Sigmoid colon (tissue), 7 donors: ENCODE results near the gene PDE2A. TPM values are rescaled to one million over a fixed set of nuclear protein-coding genes. Genes with fewer than 3 reads are reported as not detected.

ENCODE experiments used
- DNase-seq: peaks from one replicate; pipeline ENCODE4 v3.0.0-alpha.2; 2019
- H3K27ac ChIP-seq, 4 donors: fragments of 200-600 bp; sonication (generic); one replicate each; pipeline ENCODE4 v1.5.1; 2016 to 2019; ENCODE audit warnings: mild to moderate bottlenecking in 1 of 4
- H3K27me3 ChIP-seq, 3 donors: fragments of 200-600 bp; sonication (generic); one replicate each; pipeline ENCODE4 v1.5.1; 2019; ENCODE audit warnings: mild to moderate bottlenecking in 1 of 3
- H3K36me3 ChIP-seq, 4 donors: fragments of 200-600 bp; sonication (generic); one replicate each; pipeline ENCODE4 v1.5.1; 2016 to 2019
- H3K4me1 ChIP-seq, 4 donors: fragments of 200-600 bp; sonication (generic); one replicate each; pipeline ENCODE4 v1.5.1; 2017 to 2019
- H3K4me3 ChIP-seq, 4 donors: fragments of 200-600 bp; sonication (generic); one replicate each; pipeline ENCODE4 v1.5.1; 2017 to 2019; ENCODE audit warnings: mild to moderate bottlenecking in 2 of 4, moderate library complexity in 1 of 4
- H3K9me3 ChIP-seq, 4 donors: fragments of 200-600 bp in 3 of 4; sonication (generic) in 3 of 4; one replicate each; pipeline versions ENCODE4 v1.5.1 to v1.6.1; 2013 to 2019
- EP300 ChIP-seq, 4 donors: sonication (generic); formaldehyde crosslinking; IDR thresholded peaks; one replicate each; pipeline ENCODE4 v1.6.1; 2017; ENCODE audit warnings: antibody characterized with exemption in 4 of 4
- POLR2A ChIP-seq, 2 donors: fragments of 450-650 bp; IDR thresholded peaks; one replicate each; pipeline ENCODE4 v1.6.1; 2016; ENCODE audit warnings: antibody characterized with exemption in 2 of 2, mild to moderate bottlenecking in 2 of 2, moderate library complexity in 2 of 2
- POLR2AphosphoS5 ChIP-seq, 4 donors: sonication (generic); formaldehyde crosslinking; IDR thresholded peaks; one replicate each; pipeline ENCODE4 v1.6.1; 2017; ENCODE audit warnings: antibody characterized with exemption in 4 of 4
- WGBS, 2 donors: extraction: QIAGEN DNeasy Blood & Tissue Kit; methylation state at CpG; one replicate each; pipeline ENCODE4 v1.1.7; 2013; 5-methylcytosine and 5-hydroxymethylcytosine counted together
- intact Hi-C: fragments of 100-400 bp; cut with DNase I; formaldehyde crosslinking; loops from one replicate; pipeline ENCODE4 v1.15.1; 2023
- polyA plus RNA-seq, 3 donors: library from polyadenylated mRNA; stranded (reverse); fragments of 200-250 nt; gene quantifications; one replicate each; pipeline ENCODE4 v1.2.3, GENCODE V29; 2013
- total RNA-seq, 4 donors: library from RNA; depleted of rRNA; stranded (reverse); fragments of >200 nt; gene quantifications; one replicate each; pipeline ENCODE4 v1.1.0, GENCODE V29; 2016
- TF ChIP-seq, protein P1 (sequence below), 4 experiments: fragments of 450-650 bp in 3 of 4; fragments of 200-600 bp in 1 of 4; IDR thresholded peaks; one replicate each; pipeline ENCODE4 v1.5.1; 2016 to 2019; ENCODE audit warnings: antibody characterized with exemption in 4 of 4, mild to moderate bottlenecking in 3 of 4, moderate library complexity in 2 of 4
- donor health status: healthy with polysubstance abuse.
- donor health status: Bipolar disorder and iron deficiency.
- donor health status: healthy.

Gene PDE2A
- total and polyA plus RNA-seq, 7 donors = 1.8 to 75.1 (median 48.9) TPM

DNA sequence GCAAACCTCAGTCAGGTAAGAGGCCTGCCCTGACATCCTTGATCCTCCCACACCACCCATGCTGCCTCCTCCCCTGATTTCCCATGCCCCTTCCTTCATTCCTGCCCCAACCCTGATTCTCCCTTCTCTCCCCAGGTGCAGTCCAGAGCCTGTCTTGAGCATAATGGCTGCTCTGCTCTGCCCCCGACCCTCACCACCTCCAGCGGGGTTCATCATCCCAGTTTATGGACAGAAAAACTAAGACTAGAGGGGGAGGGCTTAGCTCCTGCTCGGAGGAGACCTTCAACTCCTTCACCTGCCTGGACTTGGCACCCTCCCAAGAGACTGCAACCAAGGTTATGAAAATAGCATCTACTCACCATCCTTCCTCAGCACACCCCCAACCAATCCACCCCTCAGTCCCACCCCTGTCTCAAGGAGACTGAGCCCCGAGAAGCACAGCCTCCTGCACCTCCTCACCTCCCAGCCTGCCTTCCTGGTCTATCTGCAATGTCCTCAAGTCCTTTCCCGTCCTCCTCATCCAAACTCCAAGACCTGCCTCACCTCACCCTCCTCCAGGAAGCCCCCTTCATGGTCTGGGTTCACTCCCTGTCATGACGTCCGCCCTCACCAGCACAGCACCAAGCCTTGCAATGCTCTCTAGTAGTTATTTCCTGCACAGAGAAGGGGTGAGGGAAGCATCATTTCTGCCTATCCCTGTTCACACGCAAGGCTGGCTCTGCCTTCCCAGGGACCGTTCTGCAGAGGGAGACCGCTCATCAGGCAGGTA lies 103.1 kb downstream of the PDE2A start:
- intact Hi-C loops = loop anchor here (5.0 kb wide), 1 partner anchor 99 kb away; no protein-coding TSS in a partner anchor
- H3K9me3 ChIP-seq = no peaks in the 10 kb centered on the region
- no peaks in the 10 kb centered on the region for H3K4me1 ChIP-seq
- TF ChIP-seq POLR2A (IDR thresholded peaks at IDR 0.05) (no peak), EP300 (IDR thresholded peaks at IDR 0.05) (no peak), POLR2AphosphoS5 (IDR thresholded peaks at IDR 0.05) (no peak)
- TF ChIP-seq, protein P1, sequence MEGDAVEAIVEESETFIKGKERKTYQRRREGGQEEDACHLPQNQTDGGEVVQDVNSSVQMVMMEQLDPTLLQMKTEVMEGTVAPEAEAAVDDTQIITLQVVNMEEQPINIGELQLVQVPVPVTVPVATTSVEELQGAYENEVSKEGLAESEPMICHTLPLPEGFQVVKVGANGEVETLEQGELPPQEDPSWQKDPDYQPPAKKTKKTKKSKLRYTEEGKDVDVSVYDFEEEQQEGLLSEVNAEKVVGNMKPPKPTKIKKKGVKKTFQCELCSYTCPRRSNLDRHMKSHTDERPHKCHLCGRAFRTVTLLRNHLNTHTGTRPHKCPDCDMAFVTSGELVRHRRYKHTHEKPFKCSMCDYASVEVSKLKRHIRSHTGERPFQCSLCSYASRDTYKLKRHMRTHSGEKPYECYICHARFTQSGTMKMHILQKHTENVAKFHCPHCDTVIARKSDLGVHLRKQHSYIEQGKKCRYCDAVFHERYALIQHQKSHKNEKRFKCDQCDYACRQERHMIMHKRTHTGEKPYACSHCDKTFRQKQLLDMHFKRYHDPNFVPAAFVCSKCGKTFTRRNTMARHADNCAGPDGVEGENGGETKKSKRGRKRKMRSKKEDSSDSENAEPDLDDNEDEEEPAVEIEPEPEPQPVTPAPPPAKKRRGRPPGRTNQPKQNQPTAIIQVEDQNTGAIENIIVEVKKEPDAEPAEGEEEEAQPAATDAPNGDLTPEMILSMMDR (IDR thresholded peaks at IDR 0.05) = no peak
- H3K36me3 ChIP-seq = peaks cover 0 to under 1% (median 0%) of the 10 kb centered on the region in 4 donors
- no peak for DNase-seq
- H3K27me3 ChIP-seq = no peaks in the 10 kb centered on the region
- H3K4me3 ChIP-seq = no peak overlapping the region
- 76 to 84% methylated on average over 10 of the region's 10 CpGs for WGBS, 2 donors
- no peak overlapping the region for H3K27ac ChIP-seq

DNA sequence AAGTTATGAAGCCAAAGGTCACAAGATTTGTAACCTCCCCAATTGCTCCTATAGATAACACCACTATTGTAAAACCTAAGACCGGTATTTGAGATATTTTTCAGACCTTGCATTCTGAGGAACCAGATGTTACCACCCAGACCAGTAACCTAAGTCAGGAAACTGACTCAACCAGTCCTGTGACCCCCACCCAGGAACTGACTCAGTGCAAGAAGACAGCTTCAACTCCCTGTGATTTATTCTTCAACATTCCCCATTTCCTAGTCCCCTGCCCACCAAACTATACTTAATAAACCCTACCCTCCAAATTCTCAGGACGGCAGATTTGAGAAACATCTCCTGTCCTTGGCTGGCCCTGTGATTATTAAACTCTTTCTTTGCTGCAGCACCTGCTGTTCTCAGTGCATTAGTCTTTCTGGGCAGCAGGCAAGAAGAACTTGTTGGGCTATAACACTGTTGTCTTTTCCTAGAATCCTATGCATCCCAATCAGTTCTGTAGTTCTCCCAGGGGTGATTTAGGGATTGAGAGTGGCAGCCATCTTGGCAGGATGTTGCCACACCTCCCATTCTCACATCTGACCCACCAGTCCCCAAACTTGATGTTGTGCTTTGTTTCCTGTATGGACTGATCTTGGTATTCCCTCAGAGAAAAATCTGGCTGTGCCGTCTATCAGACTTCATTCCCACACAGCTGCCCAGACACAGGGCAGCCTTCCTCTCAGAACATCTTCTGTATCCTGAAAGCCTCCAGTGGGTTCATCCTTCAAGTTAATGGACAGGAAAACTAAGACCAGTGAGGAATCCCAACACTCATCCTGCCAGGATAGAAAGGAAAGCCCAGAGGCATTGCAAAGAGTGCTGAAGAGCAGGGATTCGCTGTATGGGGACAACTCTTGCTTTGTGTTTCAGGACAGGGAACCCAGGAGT lies 104.0 kb downstream of the PDE2A start:
- Histone ChIP-seq H3K9me3 (no peaks in the 10 kb centered on the region), H3K4me3 (no peak overlapping the region), H3K27me3 (no peaks in the 10 kb centered on the region), H3K27ac (no peak overlapping the region), H3K36me3 (no peaks in the 10 kb centered on the region), H3K4me1 (no peaks in the 10 kb centered on the region)
- DNase-seq = no peak
- TF ChIP-seq EP300 (IDR thresholded peaks at IDR 0.05) (no peak), POLR2AphosphoS5 (IDR thresholded peaks at IDR 0.05) (no peak), POLR2A (IDR thresholded peaks at IDR 0.05) (no peak)
- TF ChIP-seq, protein P1 (IDR thresholded peaks at IDR 0.05) = no peak
- WGBS, 2 donors = 36 to 43% methylated on average over 4 of the region's 4 CpGs
- intact Hi-C loops = loop anchor here (5.0 kb wide), 1 partner anchor 98 kb away; no protein-coding TSS in a partner anchor

DNA sequence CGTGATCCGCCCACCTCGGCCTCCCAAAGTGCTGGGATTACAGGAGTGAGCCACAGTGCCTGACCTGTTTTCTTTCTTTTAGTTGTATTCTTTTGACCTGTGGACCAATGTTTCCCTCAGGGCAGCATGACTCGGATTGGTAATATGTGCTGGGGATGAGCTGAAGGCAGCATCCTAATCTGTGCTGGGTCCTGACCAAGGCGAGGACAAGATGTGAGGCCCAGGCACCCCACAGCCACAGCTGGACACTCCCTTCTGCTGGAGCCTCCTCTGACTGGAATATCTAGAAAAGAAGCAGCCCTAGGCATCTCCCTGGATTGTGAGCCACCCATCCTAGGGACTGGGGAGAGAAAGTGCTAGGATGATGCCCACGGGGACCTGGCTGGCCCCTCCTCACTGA lies 105.4 kb downstream of the PDE2A start:
- TF ChIP-seq POLR2AphosphoS5 (IDR thresholded peaks at IDR 0.05) = no peak
- TF ChIP-seq EP300 (IDR thresholded peaks at IDR 0.05) = no peak
- TF ChIP-seq, protein P1 (IDR thresholded peaks at IDR 0.05) = no peak
- no peak for TF ChIP-seq POLR2A (IDR thresholded peaks at IDR 0.05)
- H3K27ac ChIP-seq = no peak overlapping the region
- no peaks in the 10 kb centered on the region for H3K4me1 ChIP-seq
- 89 to 92% methylated on average over 6 of the region's 6 CpGs for WGBS, 2 donors
- H3K9me3 ChIP-seq = no peaks in the 10 kb centered on the region
- H3K4me3 ChIP-seq = no peak overlapping the region
- H3K36me3 ChIP-seq = no peaks in the 10 kb centered on the region
- no peaks in the 10 kb centered on the region for H3K27me3 ChIP-seq
- intact Hi-C loops = no loop called here
- no peak for DNase-seq

DNA sequence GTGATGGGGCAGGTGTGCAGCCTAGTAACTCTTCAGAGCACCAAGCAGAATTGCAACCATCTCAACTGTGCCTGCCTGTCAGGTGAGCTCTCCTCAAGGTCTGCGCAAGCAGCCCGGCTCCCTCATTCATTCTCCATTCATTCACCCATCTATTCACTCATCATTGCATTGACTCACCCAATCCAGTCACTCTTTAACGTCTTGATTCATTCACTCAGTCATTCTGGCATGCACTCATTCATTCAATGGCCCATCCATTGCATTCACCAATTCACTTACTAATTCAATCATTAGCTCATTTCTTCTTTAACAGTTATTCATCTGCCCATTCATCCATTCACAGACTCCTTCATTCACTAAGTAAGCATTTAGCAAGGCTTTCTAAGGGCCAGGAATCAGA lies 111.8 kb downstream of the PDE2A start:
- no peaks in the 10 kb centered on the region for H3K27me3 ChIP-seq
- intact Hi-C loops = no loop called here
- no peak overlapping the region for H3K4me3 ChIP-seq
- no peaks in the 10 kb centered on the region for H3K4me1 ChIP-seq
- no peaks in the 10 kb centered on the region for H3K36me3 ChIP-seq
- H3K9me3 ChIP-seq = no peaks in the 10 kb centered on the region
- TF ChIP-seq, protein P1 (IDR thresholded peaks at IDR 0.05) = no peak
- TF ChIP-seq POLR2AphosphoS5 (IDR thresholded peaks at IDR 0.05) (no peak), EP300 (IDR thresholded peaks at IDR 0.05) (no peak), POLR2A (IDR thresholded peaks at IDR 0.05) (no peak)
- no peak for DNase-seq
- 89 to 92% methylated on average over 3 of the region's 3 CpGs for WGBS, 2 donors
- H3K27ac ChIP-seq = no peak overlapping the region
